HepG2 (cell line): ENCODE data around the gene METTL23. TPM values are rescaled to one million over a fixed set of nuclear protein-coding genes. Genes with fewer than 3 reads are reported as not detected.

Source experiments
- ATAC-seq: fragments of 200-7000 bp; cut with Tn5 transposase; 3 replicates; pipeline ENCODE4 v1.9.1; 2020; ENCODE audit warnings: mild to moderate bottlenecking, moderate library complexity
- BruUV-seq: library from RNA; stranded (reverse); fragments of 400-500 nt; replicated peaks from 2 replicates; lab custom pipeline; 2021; lab: Mats Ljungman, UMichigan
- CTCF ChIA-PET: fragments of 300-600 bp; formaldehyde crosslinking; extraction: SDS; loops from one replicate; lab custom pipeline; 2021; ENCODE audit warnings: low total read pairs, inconsistent platforms, low intra/inter-chr PET ratio; lab: Yijun Ruan, JAX
- POLR2A ChIA-PET: fragments of 350-600 bp; sonication (Branson Sonifier 250); formaldehyde crosslinking; loops from one replicate; lab custom pipeline; 2020; ENCODE audit warnings: antibody characterized with exemption, inconsistent platforms; lab: Yijun Ruan, JAX
- DNase-seq: peaks from one replicate; pipeline ENCODE4 v3.0.0-alpha.2; 2015; ENCODE audit warnings: low spot score
- FAIRE-seq: peaks from 3 replicates; lab custom pipeline; 2011; peaks lifted over from hg19 to GRCh38; lab: Jason Lieb, UNC
- H2AFZ ChIP-seq: one replicate; pipeline ENCODE4 v1.6.1; 2011; ENCODE audit warnings: low read length, inconsistent platforms
- H3K27ac ChIP-seq: fragments of 300-600 bp; 3 replicates; pipeline ENCODE4 v1.8.0; 2011; ENCODE audit warnings: mixed run types, mild to moderate bottlenecking, mixed read lengths, low read length, inconsistent platforms; ENCODE audit not compliant: insufficient read depth; ENCODE audit errors: extremely low read length
- H3K27me3 ChIP-seq, 2 experiments: fragments of 200-600 bp in 1 of 2; 2 replicates in 1 of 2; 3 replicates in 1 of 2; pipeline versions ENCODE4 v1.6.0 to v1.8.0; 2011; ENCODE audit warnings: low read length in 2 of 2, mild to moderate bottlenecking in 2 of 2, moderate library complexity in 2 of 2, inconsistent platforms in 1 of 2; ENCODE audit not compliant: insufficient read depth in 2 of 2, control insufficient read depth in 1 of 2
- H3K36me3 ChIP-seq, 2 experiments: fragments of 200-600 bp in 1 of 2; replicated peaks in 1 of 2; 2 replicates in 1 of 2; 3 replicates in 1 of 2; pipeline versions ENCODE4 v1.5.1 to v1.8.0; 2011; ENCODE audit warnings: low read length in 2 of 2, inconsistent platforms in 1 of 2; ENCODE audit not compliant: insufficient read depth in 2 of 2, control insufficient read depth in 1 of 2
- H3K4me1 ChIP-seq: 2 replicates; pipeline ENCODE4 v1.5.1; 2012; ENCODE audit warnings: low read length, inconsistent platforms; ENCODE audit not compliant: insufficient read depth
- H3K4me2 ChIP-seq: 2 replicates; pipeline ENCODE4 v1.6.0; 2011; ENCODE audit warnings: low read depth, low read length, inconsistent platforms
- H3K4me3 ChIP-seq, 3 experiments: fragments of 200-600 bp in 1 of 3; sonication (generic), shearing (Covaris generic) in 1 of 3; replicated peaks in 1 of 3; 2 replicates each; pipeline ENCODE4 v1.5.1; 2011 to 2016; ENCODE audit warnings: low read length in 3 of 3, inconsistent platforms in 2 of 3, low read depth in 2 of 3, mild to moderate bottlenecking in 2 of 3, control low read depth in 1 of 3, mixed read lengths in 1 of 3; ENCODE audit not compliant: insufficient read depth in 1 of 3
- H3K79me2 ChIP-seq: one replicate; pipeline ENCODE4 v1.6.1; 2011; ENCODE audit warnings: low read length, inconsistent platforms; ENCODE audit not compliant: insufficient read depth
- H3K9ac ChIP-seq: 2 replicates; pipeline ENCODE4 v1.6.0; 2011; ENCODE audit warnings: mild to moderate bottlenecking, low read depth, low read length, inconsistent platforms; ENCODE audit not compliant: insufficient read depth
- H3K9me3 ChIP-seq: 2 replicates; pipeline ENCODE4 v1.5.1; 2012; ENCODE audit warnings: mild to moderate bottlenecking, low read length
- H4K20me1 ChIP-seq: 2 replicates; pipeline ENCODE4 v1.6.0; 2011; ENCODE audit warnings: inconsistent platforms, mild to moderate bottlenecking, low read length, moderate library complexity; ENCODE audit not compliant: insufficient read depth
- ARNT ChIP-seq: fragments of 450-650 bp; IDR thresholded peaks from 2 replicates; pipeline ENCODE4 v1.6.1; 2017
- CREB3 ChIP-seq: sonication (generic); formaldehyde crosslinking; IDR thresholded peaks from 2 replicates; pipeline ENCODE4 v1.5.0; 2020; ENCODE audit warnings: missing genetic modification reagents
- HBP1 ChIP-seq: IDR thresholded peaks from 2 replicates; pipeline ENCODE4 v1.6.1; 2016; ENCODE audit warnings: low read depth, control low read depth
- HINFP ChIP-seq: sonication (generic); formaldehyde crosslinking; IDR thresholded peaks from 2 replicates; pipeline ENCODE4 v1.4.0; 2020; ENCODE audit warnings: low read depth, mild to moderate bottlenecking, missing genetic modification reagents
- MAZ ChIP-seq, 2 experiments: sonication (generic) in 1 of 2; formaldehyde crosslinking in 1 of 2; IDR thresholded peaks; 2 replicates each; pipeline versions ENCODE4 v1.5.0 to v1.6.1; 2012 to 2020; ENCODE audit warnings: low read depth in 2 of 2, mild to moderate bottlenecking in 2 of 2, borderline replicate concordance in 1 of 2, improper control_type of control experiment in 1 of 2, low read length in 1 of 2, missing genetic modification reagents in 1 of 2, moderate library complexity in 1 of 2
- NRL ChIP-seq: sonication (generic); formaldehyde crosslinking; IDR thresholded peaks from 2 replicates; pipeline ENCODE4 v1.5.0; 2020; ENCODE audit warnings: missing genetic modification reagents, mild to moderate bottlenecking, moderate library complexity, borderline replicate concordance
- TBX2 ChIP-seq: sonication (generic); formaldehyde crosslinking; IDR thresholded peaks from 2 replicates; pipeline ENCODE4 v1.5.0; 2020; ENCODE audit warnings: missing genetic modification reagents, mild to moderate bottlenecking, borderline replicate concordance
- ZNF251 ChIP-seq: sonication (generic); formaldehyde crosslinking; IDR thresholded peaks from 2 replicates; pipeline ENCODE4 v1.9.0; 2021; ENCODE audit warnings: mild to moderate bottlenecking, missing genetic modification reagents
- ZNF512 ChIP-seq: sonication (generic); formaldehyde crosslinking; IDR thresholded peaks from 2 replicates; pipeline ENCODE4 v1.4.0; 2020; ENCODE audit warnings: mild to moderate bottlenecking, missing genetic modification reagents
- ZNF678 ChIP-seq: sonication (generic); formaldehyde crosslinking; IDR thresholded peaks from 2 replicates; pipeline ENCODE4 v1.4.0; 2020; ENCODE audit warnings: mild to moderate bottlenecking, missing genetic modification reagents
- ZNF782 ChIP-seq: sonication (generic); formaldehyde crosslinking; IDR thresholded peaks from 2 replicates; pipeline ENCODE4 v1.4.0; 2020; ENCODE audit warnings: missing genetic modification reagents, mild to moderate bottlenecking, borderline replicate concordance
- ZNF879 ChIP-seq: sonication (generic); formaldehyde crosslinking; IDR thresholded peaks from 2 replicates; pipeline ENCODE4 v1.8.1; 2023; ENCODE audit warnings: missing genetic modification reagents
- WGBS: methylation state at CpG from one replicate; pipeline ENCODE4 v1.1.6; 2017; ENCODE audit warnings: low lambda C conversion rate; 5-methylcytosine and 5-hydroxymethylcytosine counted together
- in situ Hi-C: cut with HindIII; loops from 2 replicates; pipeline ENCODE4 v1.10.0; 2017; ENCODE audit warnings: low pct_unique_long_range_greater_than_20kb; ENCODE audit not compliant: extremely low pct_ligation_motif_present
- intact Hi-C: fragments of 100-400 bp; cut with micrococcal nuclease; formaldehyde crosslinking; loops from one replicate; pipeline ENCODE4 v1.10.0; 2022; ENCODE audit not compliant: unreplicated experiment
- polyA plus RNA-seq, 8 experiments: library from polyadenylated mRNA; depleted of rRNA in 3 of 8; stranded (reverse) in 7 of 8; unstranded in 1 of 8; fragments of >200 nt; fragmentation: Illumina TruSeq in 4 of 8; extraction: Trizol in 4 of 8; gene quantifications; 2 replicates each; pipeline versions ENCODE4 v1.2.1 to v1.2.3, GENCODE V29; 2011 to 2016; ENCODE audit warnings: low read depth in 4 of 8, missing spikeins in 1 of 8, mixed read lengths in 1 of 8; ENCODE audit not compliant: insufficient read depth in 1 of 8
- total RNA-seq, 5 experiments: library from RNA; depleted of rRNA; stranded (reverse); fragments of >200 nt; fragmentation: Illumina TruSeq; extraction: Trizol; gene quantifications; 2 replicates each; pipeline ENCODE4 v1.2.3, GENCODE V29; 2016; ENCODE audit warnings: low read depth in 1 of 5
- TF ChIP-seq, protein P1 (sequence below): sonication (generic); formaldehyde crosslinking; IDR thresholded peaks from 2 replicates; pipeline ENCODE4 v1.4.0; 2020; ENCODE audit warnings: mild to moderate bottlenecking, missing genetic modification reagents

METTL23 gene
- total and polyA plus RNA-seq, 2 of the 13 experiments (the other 11 are each of a cell fraction or from before 2014, with no cell fraction given) = 39.9 to 104 TPM

DNA sequence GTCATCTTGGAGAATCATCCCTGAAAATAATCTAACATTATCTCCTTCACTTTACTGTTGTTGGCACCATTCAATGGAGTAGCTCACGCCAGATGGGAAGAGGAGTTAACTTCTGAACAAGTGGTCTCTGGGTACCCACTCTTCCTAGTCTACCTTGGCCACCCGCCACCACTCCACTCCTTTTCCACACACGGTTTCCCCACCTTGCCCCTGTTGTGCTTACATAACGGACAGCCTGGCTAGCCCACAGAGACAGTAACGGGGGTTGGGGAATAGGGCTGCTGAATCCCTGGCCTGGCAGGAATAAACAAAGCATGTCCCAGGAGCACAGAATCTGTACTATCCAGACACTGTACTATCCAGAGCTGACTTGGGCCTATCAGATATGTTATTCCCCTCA lies 12.3 kb upstream of the METTL23 start:
- in situ Hi-C loops (no loop called here), intact Hi-C loops (loop anchor here (2.0 kb wide), 1 partner anchor 42 kb away; no protein-coding TSS in a partner anchor)
- Histone ChIP-seq H4K20me1 (no peaks in the 10 kb centered on the region; the same call in 1 of the 2 replicates), H2AFZ (no peak overlapping the region), H3K27me3 (no peaks in the 10 kb centered on the region), H3K4me2 (no peak overlapping the region), H3K4me3 (no peak overlapping the region), H3K4me1 (peaks cover 28% of the 10 kb centered on the region), H3K27ac (no peak overlapping the region), H3K9ac (no peak overlapping the region), H3K9me3 (no peaks in the 10 kb centered on the region), H3K79me2 (peaks cover 6% of the 10 kb centered on the region), H3K36me3 (peaks cover 20 to 53% of the 10 kb centered on the region in 2 experiments)
- POLR2A ChIA-PET = interaction anchor here (1.2 to 1.4 kb wide), 3 partner anchors 17 to 157 kb away, joined by 3 to 5 read pairs (median 4); no protein-coding TSS in a partner anchor
- FAIRE-seq (no peak), DNase-seq (no peak), ATAC-seq (no peak)
- no TSS peak for BruUV-seq
- CTCF ChIA-PET = interaction anchor here (1.2 to 2.2 kb wide), 2 partner anchors 33 to 191 kb away, joined by 4 to 17 read pairs; no protein-coding TSS in a partner anchor
- 92% methylated on average over 5 of the region's 5 CpGs for WGBS
- TF ChIP-seq ZNF678 (CRISPR knock-in tag) = no peak
- peak; percentile 14; the same call in 1 of the 2 replicates for TF ChIP-seq TBX2 (CRISPR knock-in tag)
- TF ChIP-seq ZNF251 (CRISPR knock-in tag) = no peak
- TF ChIP-seq HINFP (CRISPR knock-in tag) = no peak
- TF ChIP-seq ZNF879 (CRISPR knock-in tag) = no peak
- no peak for TF ChIP-seq HBP1 (CRISPR knock-in tag)
- TF ChIP-seq CREB3 = no peak
- TF ChIP-seq ZNF512 (CRISPR knock-in tag) = no peak
- TF ChIP-seq, protein P1, sequence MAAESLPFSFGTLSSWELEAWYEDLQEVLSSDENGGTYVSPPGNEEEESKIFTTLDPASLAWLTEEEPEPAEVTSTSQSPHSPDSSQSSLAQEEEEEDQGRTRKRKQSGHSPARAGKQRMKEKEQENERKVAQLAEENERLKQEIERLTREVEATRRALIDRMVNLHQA (CRISPR knock-in tag) = no peak
- TF ChIP-seq ARNT = no peak
- TF ChIP-seq NRL (CRISPR knock-in tag) = 0 out of 2 replicates have a peak, but pooled peaks have one; percentile 32
- no peak for TF ChIP-seq ZNF782 (CRISPR knock-in tag)
- no peak for TF ChIP-seq MAZ (IDR thresholded peaks at IDR 0.05; ENCODE audit: borderline replicate concordance, low read depth, low read length)
- no peak for TF ChIP-seq MAZ (CRISPR knock-in tag; IDR thresholded peaks at IDR 0.05; ENCODE audit: low read depth)
